Stimulated activated naive CD4-positive, alpha-beta T cell treated with Interleukin-2 at 50 U/mL for 16 hours (primary cell): ENCODE data around the gene SCAF4.
"Not testable (repeated sequence)": the region's sequence is repeated elsewhere in the genome, so short reads cannot be mapped to it uniquely, and the experiment has no call there.

ENCODE experiments used
- DNase-seq: peaks from one replicate; lab custom pipeline; 2025; lab: John Stamatoyannopoulos, UW

SCAF4 gene

GRCh38 chr21:31644643-31645042 lies 87.3 kb downstream of the SCAF4 start:
- no peak for DNase-seq

- DNase-seq: no peak
Measured at GRCh38 chr21:31641416-31641922, 90.4 kb downstream of the SCAF4 start.

GRCh38 chr21:31636874-31637273 lies 95.0 kb downstream of the SCAF4 start:
- no peak for DNase-seq

GRCh38 chr21:31634993-31635392 lies 96.9 kb downstream of the SCAF4 start:
- DNase-seq: no peak

- DNase-seq: not testable (repeated sequence)
Measured at GRCh38 chr21:31631881-31632280, 100.0 kb downstream of the SCAF4 start.

GRCh38 chr21:31629972-31630711 lies 101.8 kb downstream of the SCAF4 start:
- DNase-seq: no peak

GRCh38 chr21:31624961-31625491 lies 106.9 kb downstream of the SCAF4 start:
- DNase-seq: no peak

- no peak for DNase-seq
Measured at GRCh38 chr21:31624181-31624580, 107.7 kb downstream of the SCAF4 start.

GRCh38 chr21:31623664-31624063 lies 108.3 kb downstream of the SCAF4 start:
- no peak for DNase-seq

GRCh38 chr21:31622397-31622796 lies 109.5 kb downstream of the SCAF4 start:
- DNase-seq: no peak
